Fibroblast of gingiva (primary cell): ENCODE measurements around the gene SNX24.
"Not testable (repeated sequence)": the region's sequence is repeated elsewhere in the genome, so short reads cannot be mapped to it uniquely, and the experiment has no call there.

Source experiments
- DNase-seq: peaks from one replicate; pipeline ENCODE4 v3.0.0-alpha.2; 2011; ENCODE audit warnings: low read depth

SNX24 gene

GRCh38 chr5:122845229-122846050, at the start of gene SNX24:
Gene SNX24 (plus strand): TSS chr5:122845613. CDS start chr5:122845634, 21 bp downstream.
- DNase-seq, result peak; percentile 69

GRCh38 chr5:122805481-122805880, 39.9 kb upstream of the SNX24 start:
- peak; percentile 62 for DNase-seq

- no peak for DNase-seq
These were observed 35.0 kb upstream of the SNX24 start for GRCh38 chr5:122810405-122810804.

GRCh38 chr5:122815218-122815767, 30.1 kb upstream of the SNX24 start:
- no peak for DNase-seq

GRCh38 chr5:122816756-122817155, 28.7 kb upstream of the SNX24 start:
- no peak for DNase-seq

- DNase-seq, result no peak
These were observed 13.4 kb upstream of the SNX24 start for GRCh38 chr5:122831984-122832383.

GRCh38 chr5:122835681-122836080, 9.7 kb upstream of the SNX24 start:
- DNase-seq, result no peak

- DNase-seq, result no peak
These were observed 8.5 kb upstream of the SNX24 start for GRCh38 chr5:122836947-122837346.

- no peak for DNase-seq
These were observed 5.7 kb upstream of the SNX24 start for GRCh38 chr5:122839731-122840130.

- DNase-seq, result no peak
These were observed 3.3 kb upstream of the SNX24 start for GRCh38 chr5:122842016-122842580.

GRCh38 chr5:122844136-122844909, 1.1 kb upstream of the SNX24 start:
- DNase-seq, result no peak

GRCh38 chr5:122844910-122845228, 544 bp upstream of the SNX24 start:
- no peak for DNase-seq

- peak; percentile 35 for DNase-seq
These were observed 688 bp downstream of the SNX24 start for GRCh38 chr5:122846051-122846550.

- no peak for DNase-seq
These were observed 2.3 kb downstream of the SNX24 start for GRCh38 chr5:122847687-122848081.

- DNase-seq, result no peak
These were observed 4.4 kb downstream of the SNX24 start for GRCh38 chr5:122849771-122850170.

- not testable (repeated sequence) for DNase-seq
These were observed 12.1 kb downstream of the SNX24 start for GRCh38 chr5:122857538-122857937.

- no peak for DNase-seq
These were observed 13.0 kb downstream of the SNX24 start for GRCh38 chr5:122858451-122858850.

- no peak for DNase-seq
These were observed 17.8 kb downstream of the SNX24 start for GRCh38 chr5:122863240-122863639.

GRCh38 chr5:122863721-122864120, 18.3 kb downstream of the SNX24 start:
- DNase-seq, result no peak

- DNase-seq, result no peak
These were observed 19.0 kb downstream of the SNX24 start for GRCh38 chr5:122864400-122864799.

GRCh38 chr5:122864842-122865241, 19.4 kb downstream of the SNX24 start:
- no peak for DNase-seq

- DNase-seq, result peak; percentile 49
These were observed 24.9 kb downstream of the SNX24 start for GRCh38 chr5:122870219-122870856.
